ENCODE data around the gene PRMT9.

PRMT9 gene

DNA sequence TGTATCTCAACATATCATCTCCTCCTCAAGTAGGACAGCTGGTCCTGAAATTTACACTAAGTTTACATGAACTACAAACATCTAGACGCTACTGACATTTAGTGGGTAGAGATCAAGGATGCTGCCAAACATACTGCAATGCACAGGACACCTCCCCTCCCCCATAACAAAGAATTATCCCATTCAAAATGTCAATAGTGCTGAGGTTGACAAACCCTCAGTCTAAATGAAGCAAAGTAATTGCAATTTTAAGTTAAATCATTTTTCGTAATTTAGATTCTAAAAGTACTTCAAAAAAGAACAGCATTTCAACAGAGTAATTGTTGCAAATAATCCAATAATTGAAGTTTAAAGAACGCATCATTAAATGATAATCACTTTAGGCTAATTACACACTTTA lies 1.2 kb downstream of the PRMT9 start:
- DNase-seq = no peak

- DNase-seq = no peak
These were observed 5.0 kb downstream of the PRMT9 start for GRCh38 chr4:147678796-147679549.

GRCh38 chr4:147678106-147678505 lies 5.9 kb downstream of the PRMT9 start:
- no peak for DNase-seq

- DNase-seq = no peak
These were observed 9.5 kb downstream of the PRMT9 start for GRCh38 chr4:147674496-147674895.

GRCh38 chr4:147674073-147674472 lies 9.9 kb downstream of the PRMT9 start:
- no peak for DNase-seq

- no peak for DNase-seq
These were observed 25.5 kb downstream of the PRMT9 start for GRCh38 chr4:147658501-147658900.

GRCh38 chr4:147655639-147656038 lies 28.3 kb downstream of the PRMT9 start:
- DNase-seq = no peak

- DNase-seq = no peak
These were observed 32.4 kb downstream of the PRMT9 start for GRCh38 chr4:147651563-147651962.

GRCh38 chr4:147648656-147649055 lies 35.3 kb downstream of the PRMT9 start:
- no peak for DNase-seq

DNA sequence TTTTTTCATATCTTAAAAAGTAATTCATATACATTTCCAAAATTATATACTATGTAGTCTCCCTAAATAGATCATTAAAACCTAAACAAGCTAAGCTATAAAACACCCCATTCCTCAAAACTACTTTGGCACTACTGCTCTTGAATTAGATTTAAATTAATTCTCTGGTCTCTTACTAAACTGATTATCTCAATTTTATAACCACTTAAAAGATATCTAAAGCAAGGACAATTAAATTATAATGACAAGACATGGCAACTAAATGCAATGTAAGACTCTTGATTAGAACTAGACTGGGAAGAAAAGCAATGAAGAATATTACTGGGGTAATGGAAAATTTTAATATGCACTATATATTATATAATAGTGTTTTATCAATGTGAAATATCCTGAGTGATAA lies 38.9 kb downstream of the PRMT9 start:
- no peak for DNase-seq

- DNase-seq = no peak
These were observed 39.5 kb downstream of the PRMT9 start for GRCh38 chr4:147644471-147644870.

GRCh38 chr4:147643616-147644015 lies 40.3 kb downstream of the PRMT9 start:
- DNase-seq = no peak

- no peak for DNase-seq
These were observed 43.6 kb downstream of the PRMT9 start for GRCh38 chr4:147640331-147640730.

DNA sequence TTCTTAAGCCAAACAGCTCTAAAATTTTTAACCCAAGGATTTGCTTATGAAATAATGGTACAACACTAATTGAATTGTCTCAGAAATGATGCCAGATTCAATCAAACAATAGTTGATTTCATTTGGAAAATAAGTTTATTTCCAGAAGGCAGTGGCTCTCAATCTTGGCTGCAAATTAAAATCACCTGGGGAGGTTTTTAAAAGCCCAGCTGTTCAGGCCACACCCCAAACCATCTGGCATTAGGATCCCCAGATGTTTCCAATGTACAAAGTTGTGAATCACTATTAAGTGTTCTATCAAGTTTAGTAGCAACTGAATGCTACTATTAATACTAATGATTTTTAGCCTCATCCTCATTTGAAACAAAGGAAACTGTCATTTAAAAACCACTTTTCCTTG lies 44.6 kb downstream of the PRMT9 start:
- no peak for DNase-seq

DNA sequence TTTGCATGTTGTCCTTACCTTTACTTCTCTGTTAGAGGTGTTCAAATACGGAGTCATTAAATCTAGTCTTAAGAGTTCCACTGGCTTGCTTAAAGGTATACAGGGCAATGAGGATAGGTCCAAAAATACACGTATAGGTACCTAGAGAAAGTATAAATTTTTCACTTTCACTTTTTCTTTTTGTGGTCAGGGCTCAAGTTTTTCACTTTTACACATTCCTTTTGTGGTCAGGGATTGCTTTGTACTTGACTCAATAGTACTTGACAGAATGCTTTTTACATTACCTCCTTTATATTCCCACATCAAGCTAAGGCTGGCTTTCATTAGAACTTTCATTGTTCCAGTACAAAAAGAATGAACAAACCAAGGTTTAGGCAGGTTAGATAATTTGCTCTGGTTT lies 45.0 kb downstream of the PRMT9 start:
- no peak for DNase-seq

DNA sequence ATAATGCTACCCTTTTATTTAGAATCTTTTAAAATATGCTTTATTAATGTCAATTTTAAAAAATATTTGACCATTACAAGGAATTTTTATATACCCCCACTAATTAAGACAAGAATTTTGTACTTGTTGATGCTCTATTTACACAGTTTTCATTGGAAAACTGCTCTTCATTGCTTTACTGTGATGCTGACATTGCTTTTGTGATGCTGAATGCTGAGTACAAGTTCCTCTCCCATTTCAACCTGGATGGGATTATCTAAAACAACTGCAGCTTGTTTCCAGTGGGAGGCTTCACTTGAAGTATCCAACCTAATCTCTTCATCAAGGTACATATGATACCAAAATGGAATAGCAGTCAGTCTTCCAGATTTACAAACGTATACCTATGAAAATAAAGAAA lies 45.6 kb downstream of the PRMT9 start:
- no peak for DNase-seq

DNA sequence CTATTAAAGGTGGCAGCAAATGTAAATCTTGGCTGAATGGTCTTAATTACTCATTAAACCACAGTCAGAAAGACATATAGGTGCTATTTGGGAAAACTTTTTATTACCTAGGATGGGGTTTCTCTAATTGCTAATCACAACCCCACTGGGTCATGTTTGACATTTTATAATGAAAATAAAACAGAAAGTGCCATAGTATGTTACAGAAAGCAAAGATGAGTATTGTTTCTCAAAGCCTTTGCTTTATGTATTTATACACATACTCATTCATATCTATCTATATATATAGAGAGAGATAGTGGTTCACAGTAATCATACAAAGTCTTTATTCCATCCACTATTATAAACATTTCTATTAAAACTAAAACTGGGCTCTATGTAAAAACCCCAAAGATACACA lies 48.6 kb downstream of the PRMT9 start:
- no peak for DNase-seq

GRCh38 chr4:147633643-147634042 lies 50.3 kb downstream of the PRMT9 start:
- DNase-seq = no peak

DNA sequence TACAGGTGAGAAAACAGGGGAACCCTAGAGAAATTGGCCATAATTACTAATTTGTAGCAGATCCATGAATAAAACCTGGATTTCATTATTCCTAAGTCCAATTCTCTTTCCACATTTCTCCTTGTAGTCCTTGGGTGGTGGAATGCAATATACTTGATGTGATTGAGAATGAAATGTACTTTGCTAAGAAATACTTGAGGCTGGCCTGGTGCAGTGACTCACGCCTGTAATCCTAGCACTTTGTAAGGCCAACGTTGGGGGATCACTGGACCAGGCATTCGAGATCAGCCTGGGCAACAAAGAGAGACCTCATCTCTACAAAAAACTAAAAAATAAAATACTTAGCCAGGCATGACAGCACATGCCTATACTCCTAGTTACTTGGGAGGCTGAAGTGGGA lies 50.9 kb downstream of the PRMT9 start:
- DNase-seq = no peak

GRCh38 chr4:147629783-147630730 lies 53.9 kb downstream of the PRMT9 start:
- no peak for DNase-seq

GRCh38 chr4:147628415-147628814 lies 55.5 kb downstream of the PRMT9 start:
- DNase-seq = no peak

- no peak for DNase-seq
These were observed 57.1 kb downstream of the PRMT9 start for GRCh38 chr4:147626903-147627302.

GRCh38 chr4:147625733-147626132 lies 58.2 kb downstream of the PRMT9 start:
- no peak for DNase-seq
